Mucosa of descending colon (tissue), 3 donors: ENCODE measurements around the gene CD40. TPM values are rescaled to one million over a fixed set of nuclear protein-coding genes. Genes with fewer than 3 reads are reported as not detected.

Source experiments
- ATAC-seq: fragments of 200-7000 bp; cut with Tn5 transposase; one replicate; pipeline ENCODE4 v1.9.1; 2020; ENCODE audit warnings: mild to moderate bottlenecking, moderate library complexity
- DNase-seq, 3 donors: peaks; one replicate each; pipeline ENCODE4 v3.0.0-alpha.2; 2020
- H3K36me3 ChIP-seq: fragments of 200-600 bp; one replicate; pipeline ENCODE4 v1.8.0; 2021; ENCODE audit warnings: low read depth, mild to moderate bottlenecking
- H3K4me1 ChIP-seq: fragments of 200-600 bp; one replicate; pipeline ENCODE4 v1.8.0; 2021; ENCODE audit warnings: low read depth, mild to moderate bottlenecking
- H3K4me3 ChIP-seq: fragments of 200-600 bp; one replicate; pipeline ENCODE4 v1.8.0; 2021; ENCODE audit warnings: mild to moderate bottlenecking
- H3K9me3 ChIP-seq: fragments of 200-600 bp; one replicate; pipeline ENCODE4 v1.8.0; 2021; ENCODE audit warnings: mild to moderate bottlenecking
- intact Hi-C, 2 donors: fragments of 100-400 bp; cut with DNase I in 1 of 2; cut with micrococcal nuclease in 1 of 2; formaldehyde crosslinking; loops; one replicate each; pipeline versions ENCODE4 v1.11.0 to v1.11.1; 2022; cut with DNase I, micrococcal nuclease
- total RNA-seq, 3 donors: library from RNA; stranded (reverse); fragmentation: NEBNext Ultra II Directional in 2 of 3; extraction: Animal tissue kit (Norgen Biotek cat#: 25700) in 2 of 3; gene quantifications; one replicate each; pipeline versions ENCODE4 v1.2.1 to v1.2.4, GENCODE V29; 2021 to 2023
- TF ChIP-seq, protein P1 (sequence below): fragments of 200-600 bp; IDR thresholded peaks from one replicate; pipeline ENCODE4 v1.8.0; 2022; ENCODE audit warnings: antibody characterized with exemption, mild to moderate bottlenecking
- donor health status: DM: no; HTN: no; CAD: no; lungs with moderate emphysema.
- donor health status: DM: no; HTN: no; CAD: no.
- donor health status: DM: no; HTN: yes; CAD: no.

CD40 gene
- total RNA-seq, 3 donors from 2014 or later, result 2.8 to 10.0 (median 6.0) TPM

DNA sequence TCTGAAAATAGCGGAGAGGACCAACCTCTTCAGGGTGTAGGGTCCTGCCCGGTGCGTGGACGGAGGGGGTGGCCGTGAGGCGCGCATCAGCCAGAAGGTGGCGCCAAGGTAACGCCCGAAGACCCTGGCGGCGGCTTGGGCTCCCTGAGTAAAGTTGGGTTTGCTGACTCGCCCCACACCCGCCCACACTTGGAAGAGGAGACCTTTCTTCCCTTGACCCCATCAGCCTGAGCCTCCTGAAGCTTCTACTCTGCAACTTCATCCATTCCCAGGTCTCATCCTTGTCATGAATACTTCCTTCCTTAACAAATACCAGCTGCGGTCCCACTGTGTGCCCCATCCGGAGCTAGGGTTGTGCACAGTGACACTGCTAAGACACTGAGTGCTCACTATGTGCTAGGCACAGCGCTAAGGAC, 14.6 kb downstream of the CD40 start:
- no peak overlapping the region for H3K4me3 ChIP-seq
- intact Hi-C loops, result no loop called here
- ATAC-seq, result peak; percentile 85
- no peaks in the 10 kb centered on the region for H3K4me1 ChIP-seq
- DNase-seq, result peak in 2 of 3 donors; percentile 65 to 71
- H3K36me3 ChIP-seq, result no peaks in the 10 kb centered on the region
- no peaks in the 10 kb centered on the region for H3K9me3 ChIP-seq
- TF ChIP-seq, protein P1, sequence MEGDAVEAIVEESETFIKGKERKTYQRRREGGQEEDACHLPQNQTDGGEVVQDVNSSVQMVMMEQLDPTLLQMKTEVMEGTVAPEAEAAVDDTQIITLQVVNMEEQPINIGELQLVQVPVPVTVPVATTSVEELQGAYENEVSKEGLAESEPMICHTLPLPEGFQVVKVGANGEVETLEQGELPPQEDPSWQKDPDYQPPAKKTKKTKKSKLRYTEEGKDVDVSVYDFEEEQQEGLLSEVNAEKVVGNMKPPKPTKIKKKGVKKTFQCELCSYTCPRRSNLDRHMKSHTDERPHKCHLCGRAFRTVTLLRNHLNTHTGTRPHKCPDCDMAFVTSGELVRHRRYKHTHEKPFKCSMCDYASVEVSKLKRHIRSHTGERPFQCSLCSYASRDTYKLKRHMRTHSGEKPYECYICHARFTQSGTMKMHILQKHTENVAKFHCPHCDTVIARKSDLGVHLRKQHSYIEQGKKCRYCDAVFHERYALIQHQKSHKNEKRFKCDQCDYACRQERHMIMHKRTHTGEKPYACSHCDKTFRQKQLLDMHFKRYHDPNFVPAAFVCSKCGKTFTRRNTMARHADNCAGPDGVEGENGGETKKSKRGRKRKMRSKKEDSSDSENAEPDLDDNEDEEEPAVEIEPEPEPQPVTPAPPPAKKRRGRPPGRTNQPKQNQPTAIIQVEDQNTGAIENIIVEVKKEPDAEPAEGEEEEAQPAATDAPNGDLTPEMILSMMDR, result peak; percentile 57

DNA sequence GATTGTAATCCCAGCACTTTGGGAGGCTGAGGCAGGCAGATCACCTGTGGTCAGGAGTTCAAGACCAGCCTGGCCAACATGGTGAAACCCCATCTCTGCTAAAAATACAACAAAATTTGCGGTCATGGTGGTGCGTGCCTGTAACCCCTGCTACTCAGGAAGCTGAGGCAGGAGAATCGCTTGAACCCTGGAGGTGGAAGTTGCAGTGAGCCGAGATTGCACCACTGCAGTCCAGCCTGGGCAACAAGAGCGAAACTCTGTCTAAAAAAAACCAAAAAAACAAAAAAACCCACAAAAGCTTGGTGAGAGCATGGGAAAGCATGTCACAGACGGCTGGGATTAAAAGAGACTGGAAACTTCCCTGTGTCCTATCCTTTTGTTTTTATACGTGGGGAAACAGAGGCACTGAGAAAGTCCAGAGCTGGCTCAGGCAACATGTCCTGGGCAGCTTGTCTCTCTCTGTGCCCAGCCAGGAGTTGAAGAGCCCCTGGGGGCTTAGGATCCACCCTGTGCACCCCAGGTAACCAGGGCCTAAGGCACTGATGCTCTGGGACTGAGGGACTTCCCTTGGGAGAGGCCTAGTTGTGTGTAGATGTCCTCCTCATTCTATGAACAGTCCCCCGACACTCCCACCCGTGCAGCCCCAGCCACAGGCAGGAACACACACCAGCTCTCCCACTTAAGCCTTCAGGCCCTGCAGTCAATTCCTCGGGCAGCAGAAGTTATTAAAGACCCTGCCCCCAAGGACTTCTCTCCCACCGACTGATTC, 16.0 kb downstream of the CD40 start:
- Histone ChIP-seq H3K4me1 (no peaks in the 10 kb centered on the region), H3K9me3 (no peaks in the 10 kb centered on the region), H3K4me3 (no peak overlapping the region), H3K36me3 (no peaks in the 10 kb centered on the region)
- intact Hi-C loops, result no loop called here
- TF ChIP-seq, protein P1, result no peak
- no peak for DNase-seq
- ATAC-seq, result no peak

DNA sequence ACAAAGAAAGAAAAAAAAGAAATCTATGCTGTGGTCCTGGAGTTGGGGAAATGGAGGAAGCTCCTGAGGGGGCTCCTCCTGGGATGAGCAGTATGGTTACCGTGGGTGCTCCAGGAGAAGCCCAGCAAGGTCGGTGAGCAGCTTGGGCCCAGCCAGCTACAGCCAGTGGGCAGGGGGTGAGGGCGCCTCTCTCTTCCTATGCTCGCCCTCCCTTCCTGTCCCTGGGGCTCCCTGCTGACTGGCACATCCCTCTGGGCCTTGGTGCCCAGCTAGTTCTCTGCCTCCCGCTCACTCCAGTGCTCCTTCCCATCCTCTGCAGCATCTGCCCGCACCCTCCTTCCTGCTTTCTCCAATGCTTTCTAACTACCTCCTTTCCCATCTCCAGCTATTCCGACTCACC, 16.6 kb downstream of the CD40 start:
- Histone ChIP-seq H3K36me3 (no peaks in the 10 kb centered on the region), H3K4me1 (no peaks in the 10 kb centered on the region), H3K4me3 (no peak overlapping the region), H3K9me3 (no peaks in the 10 kb centered on the region)
- TF ChIP-seq, protein P1, result no peak
- no peak for ATAC-seq
- intact Hi-C loops, result no loop called here
- no peak for DNase-seq

DNA sequence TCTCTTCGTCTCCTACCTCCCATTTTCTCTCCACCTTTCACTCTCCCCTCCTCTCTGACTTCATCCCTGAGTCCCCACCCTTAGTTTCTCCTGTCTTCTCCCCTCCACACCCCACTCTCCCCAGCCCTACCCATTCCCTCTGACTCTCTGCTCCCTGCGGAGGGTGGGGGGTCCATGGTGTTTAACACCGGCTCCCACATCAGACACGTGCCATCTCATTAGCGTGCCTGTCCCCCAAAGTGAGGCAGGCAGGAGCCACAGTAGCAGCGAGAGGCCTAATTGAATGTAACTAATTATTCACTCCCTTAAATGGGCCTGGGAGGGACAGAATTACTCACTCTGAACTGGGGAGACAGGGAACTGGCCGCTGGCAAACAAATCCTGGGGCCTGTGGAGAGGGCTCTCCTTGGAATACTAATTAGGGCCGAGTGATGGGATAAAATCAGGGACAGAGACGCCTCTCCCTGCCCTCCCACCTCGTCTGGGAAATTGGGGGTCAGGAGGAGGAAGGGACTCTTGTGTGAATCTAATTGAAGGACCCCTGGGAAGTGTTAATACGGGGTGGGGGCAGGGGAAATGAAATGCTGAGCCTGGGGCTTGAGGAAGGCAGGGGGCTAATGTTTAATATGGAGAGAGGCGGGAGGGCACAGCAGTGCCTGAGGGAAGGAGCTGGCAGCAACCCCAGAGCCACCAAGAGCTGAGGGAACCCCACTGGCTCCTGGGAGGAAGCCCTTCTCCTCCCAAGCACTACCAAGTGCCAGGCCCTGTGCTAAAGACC, 17.9 kb downstream of the CD40 start:
- no peak for ATAC-seq
- intact Hi-C loops, result no loop called here

DNA sequence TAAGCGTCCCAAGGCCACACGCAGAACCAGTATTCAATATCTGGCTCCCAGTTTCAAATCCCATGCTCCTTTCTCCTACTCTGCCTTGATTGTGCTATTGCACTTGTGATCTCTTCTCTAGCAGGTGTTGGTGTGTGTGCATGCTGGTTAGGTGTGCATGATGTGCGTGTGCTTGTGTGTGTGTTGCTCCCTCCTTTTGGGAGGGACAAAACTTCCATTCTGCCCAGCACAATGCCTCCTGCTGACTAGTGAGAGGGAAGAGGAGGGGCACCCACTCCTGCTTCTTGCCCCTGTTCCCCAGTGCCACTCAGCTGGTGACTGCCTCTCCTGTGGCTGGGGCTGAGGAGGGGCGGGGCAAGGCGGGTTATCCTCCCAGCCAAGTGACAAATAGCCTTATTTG, 19.7 kb downstream of the CD40 start:
- Histone ChIP-seq H3K4me1 (no peaks in the 10 kb centered on the region), H3K36me3 (no peaks in the 10 kb centered on the region), H3K4me3 (no peak overlapping the region), H3K9me3 (no peaks in the 10 kb centered on the region)
- TF ChIP-seq, protein P1, result no peak
- ATAC-seq (no peak), DNase-seq (no peak)
- intact Hi-C loops, result no loop called here

More for the DNA sequence above, 17.9 kb downstream of the CD40 start:
- Histone ChIP-seq H3K4me3 (no peak overlapping the region), H3K4me1 (no peaks in the 10 kb centered on the region), H3K9me3 (no peaks in the 10 kb centered on the region), H3K36me3 (no peaks in the 10 kb centered on the region)
- DNase-seq, result no peak
- TF ChIP-seq, protein P1, result no peak
